K562 (cell line): Measurements from ENCODE around the gene CYSTM1. TPM values are rescaled to one million over a fixed set of nuclear protein-coding genes. Genes with fewer than 3 reads are reported as not detected.

ENCODE experiments used
- BMI1 ChIP-seq: fragments of 150-350 bp; IDR thresholded peaks from 2 replicates; pipeline ENCODE4 v1.6.1; 2014; ENCODE audit warnings: low read length
- HNRNPK ChIP-seq: fragments of 200-400 bp; formaldehyde crosslinking; IDR thresholded peaks from one replicate; pipeline ENCODE4 v1.6.1; 2018; ENCODE audit warnings: mild to moderate bottlenecking, low read depth, low read length; ENCODE audit not compliant: poor library complexity, severe bottlenecking
- MCM7 ChIP-seq, 2 experiments: fragments of 450-650 bp; IDR thresholded peaks; 2 replicates each; pipeline ENCODE4 v1.6.1; 2016 to 2018
- SIN3B ChIP-seq: fragments of 450-650 bp; IDR thresholded peaks from 2 replicates; pipeline ENCODE4 v1.6.1; 2017; ENCODE audit warnings: low read depth, mild to moderate bottlenecking, moderate library complexity
- SNIP1 ChIP-seq: fragments of 450-650 bp; IDR thresholded peaks from 2 replicates; pipeline ENCODE4 v1.7.1; 2017; ENCODE audit warnings: low read depth, mild to moderate bottlenecking
- TRIM28 ChIP-seq: fragments of 450-650 bp; IDR thresholded peaks from 2 replicates; pipeline ENCODE4 v1.6.1; 2017
- ZC3H11A ChIP-seq: IDR thresholded peaks from 2 replicates; pipeline ENCODE4 v1.6.1; 2012; ENCODE audit warnings: low read depth, low read length, improper control_type of control experiment
- ZFP1 ChIP-seq: fragments of 450-650 bp; formaldehyde crosslinking; IDR thresholded peaks from 2 replicates; pipeline ENCODE4 v1.4.0; 2020; ENCODE audit warnings: mild to moderate bottlenecking, mixed read lengths
- ZNF274 ChIP-seq: IDR thresholded peaks from 2 replicates; pipeline ENCODE4 v1.6.1; 2011; ENCODE audit warnings: low read depth, mild to moderate bottlenecking, low read length, moderate library complexity, borderline replicate concordance
- ZNF445 ChIP-seq: fragments of 250-450 bp; sonication (Bioruptor Pico); IDR thresholded peaks from 2 replicates; pipeline ENCODE4 v1.4.0; 2020; ENCODE audit warnings: low read depth, mild to moderate bottlenecking, moderate library complexity
- ZNF57 ChIP-seq: fragments of 450-650 bp; formaldehyde crosslinking; IDR thresholded peaks from 2 replicates; pipeline ENCODE4 v1.4.0; 2020; ENCODE audit warnings: mild to moderate bottlenecking, moderate library complexity
- polyA plus RNA-seq, 8 experiments: library from polyadenylated mRNA; depleted of rRNA in 4 of 8; stranded (reverse) in 5 of 8; unstranded in 3 of 8; fragments of >200 nt; fragmentation: Nextera tagmentation in 2 of 8; fragmentation: Illumina TruSeq in 1 of 8; extraction: Ambion mirVana in 2 of 8; extraction: Trizol in 1 of 8; gene quantifications; 2 replicates each; pipeline versions ENCODE4 v1.2.1 to v1.2.3, GENCODE V29; 2011 to 2014; ENCODE audit warnings: inconsistent platforms in 1 of 8, missing spikeins in 1 of 8
- total RNA-seq, 7 experiments: library from RNA; depleted of rRNA in 6 of 7; stranded (reverse); fragments of >200 nt in 6 of 7; fragmentation: Illumina TruSeq in 2 of 7; extraction: Trizol in 2 of 7; gene quantifications; 2 replicates each; pipeline versions ENCODE4 v1.2.1 to v1.2.3, GENCODE V29; 2011 to 2021; ENCODE audit warnings: low replicate concordance in 1 of 7
- TF ChIP-seq, protein P1 (sequence below), 3 experiments: IDR thresholded peaks in 2 of 3; conservative IDR thresholded peaks in 1 of 3; 2 replicates each; pipeline ENCODE4 v1.5.1; 2011 to 2012; ENCODE audit warnings: low read length in 3 of 3, mild to moderate bottlenecking in 3 of 3, control low read depth in 2 of 3, improper control_type of control experiment in 1 of 3, inconsistent platforms in 1 of 3, low read depth in 1 of 3, mixed read lengths in 1 of 3, moderate library complexity in 1 of 3; ENCODE audit not compliant: insufficient read depth in 2 of 3
- TF ChIP-seq, protein P2 (sequence below): fragments of 450-650 bp; formaldehyde crosslinking; IDR thresholded peaks from 2 replicates; pipeline ENCODE4 v1.4.0; 2022; ENCODE audit warnings: mild to moderate bottlenecking, moderate library complexity
- TF ChIP-seq, protein P3 (sequence below): fragments of 250-450 bp; sonication (Bioruptor Pico); IDR thresholded peaks from 2 replicates; pipeline ENCODE4 v1.4.0; 2020; ENCODE audit warnings: mild to moderate bottlenecking
- TF ChIP-seq, protein P4 (sequence below), 2 experiments: IDR thresholded peaks in 1 of 2; conservative IDR thresholded peaks in 1 of 2; 2 replicates each; pipeline ENCODE4 v1.6.1; 2016; ENCODE audit warnings: low read depth in 2 of 2, mild to moderate bottlenecking in 1 of 2, missing compliant biosample characterization in 1 of 2, missing genetic modification characterization in 1 of 2, moderate library complexity in 1 of 2
- TF ChIP-seq, protein P5 (sequence below): fragments of 450-650 bp; IDR thresholded peaks from 2 replicates; pipeline ENCODE4 v1.6.1; 2018; ENCODE audit not compliant: partially characterized antibody

CYSTM1 gene
- total and polyA plus RNA-seq, 9 of the 15 experiments (the other 6 are each of a cell fraction or from before 2014, with no cell fraction given), result 76.1 to 422 (median 108) TPM

DNA sequence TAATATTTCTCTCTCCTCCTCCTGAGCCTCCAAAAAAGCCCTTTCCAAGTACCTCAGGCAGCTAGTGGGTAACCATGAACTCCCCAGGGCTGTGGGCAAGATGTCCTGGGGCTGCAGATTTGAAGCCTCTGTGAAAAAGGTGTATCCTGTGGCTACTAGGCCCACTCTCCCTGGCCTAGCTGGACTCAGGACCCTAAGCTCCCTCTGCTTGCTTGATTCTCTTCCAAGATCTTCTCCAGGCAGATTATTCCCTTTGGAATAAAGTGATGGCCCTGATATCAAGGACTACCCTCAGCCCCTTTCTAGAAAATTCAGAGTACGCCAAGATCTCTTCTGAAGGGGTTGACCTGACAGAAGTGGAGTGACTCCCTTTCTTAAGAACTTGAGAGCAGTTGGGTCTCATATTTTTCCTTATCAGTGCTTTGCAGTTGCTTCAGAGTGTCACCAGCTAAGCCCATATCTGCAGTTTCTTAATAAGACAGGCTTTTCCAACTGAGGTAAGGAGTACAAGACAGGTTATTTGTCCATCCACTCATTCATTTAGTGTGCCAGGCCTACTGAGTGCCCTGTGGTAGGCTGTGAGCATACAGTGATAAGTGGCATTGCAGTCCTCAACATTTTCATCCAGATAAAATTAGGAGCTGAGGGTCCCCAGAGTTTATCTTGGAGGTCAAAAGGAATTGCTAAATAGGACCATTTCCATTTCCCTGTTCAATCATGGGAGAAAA is 42.5 kb downstream of the CYSTM1 start (continued):
- no peak for TF ChIP-seq SIN3B
- no peak for TF ChIP-seq SNIP1
- TF ChIP-seq, protein P1, sequence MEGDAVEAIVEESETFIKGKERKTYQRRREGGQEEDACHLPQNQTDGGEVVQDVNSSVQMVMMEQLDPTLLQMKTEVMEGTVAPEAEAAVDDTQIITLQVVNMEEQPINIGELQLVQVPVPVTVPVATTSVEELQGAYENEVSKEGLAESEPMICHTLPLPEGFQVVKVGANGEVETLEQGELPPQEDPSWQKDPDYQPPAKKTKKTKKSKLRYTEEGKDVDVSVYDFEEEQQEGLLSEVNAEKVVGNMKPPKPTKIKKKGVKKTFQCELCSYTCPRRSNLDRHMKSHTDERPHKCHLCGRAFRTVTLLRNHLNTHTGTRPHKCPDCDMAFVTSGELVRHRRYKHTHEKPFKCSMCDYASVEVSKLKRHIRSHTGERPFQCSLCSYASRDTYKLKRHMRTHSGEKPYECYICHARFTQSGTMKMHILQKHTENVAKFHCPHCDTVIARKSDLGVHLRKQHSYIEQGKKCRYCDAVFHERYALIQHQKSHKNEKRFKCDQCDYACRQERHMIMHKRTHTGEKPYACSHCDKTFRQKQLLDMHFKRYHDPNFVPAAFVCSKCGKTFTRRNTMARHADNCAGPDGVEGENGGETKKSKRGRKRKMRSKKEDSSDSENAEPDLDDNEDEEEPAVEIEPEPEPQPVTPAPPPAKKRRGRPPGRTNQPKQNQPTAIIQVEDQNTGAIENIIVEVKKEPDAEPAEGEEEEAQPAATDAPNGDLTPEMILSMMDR (IDR thresholded peaks at IDR 0.05 in 2 of 3, conservative IDR thresholded peaks at IDR 0.05 in 1 of 3; ENCODE audit: insufficient read depth in 2 of 3, low read depth in 1 of 3, low read length in 3 of 3), result no peak; a peak in 1 of 6 replicates
- no peak for TF ChIP-seq MCM7 (IDR thresholded peaks at IDR 0.05)
- no peak for TF ChIP-seq HNRNPK
- TF ChIP-seq TRIM28, result no peak
- no peak for TF ChIP-seq ZNF445
- no peak for TF ChIP-seq ZFP1
- no peak for TF ChIP-seq ZNF57
- TF ChIP-seq, protein P2, sequence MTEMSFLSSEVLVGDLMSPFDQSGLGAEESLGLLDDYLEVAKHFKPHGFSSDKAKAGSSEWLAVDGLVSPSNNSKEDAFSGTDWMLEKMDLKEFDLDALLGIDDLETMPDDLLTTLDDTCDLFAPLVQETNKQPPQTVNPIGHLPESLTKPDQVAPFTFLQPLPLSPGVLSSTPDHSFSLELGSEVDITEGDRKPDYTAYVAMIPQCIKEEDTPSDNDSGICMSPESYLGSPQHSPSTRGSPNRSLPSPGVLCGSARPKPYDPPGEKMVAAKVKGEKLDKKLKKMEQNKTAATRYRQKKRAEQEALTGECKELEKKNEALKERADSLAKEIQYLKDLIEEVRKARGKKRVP (CRISPR knock-in tag), result no peak
- TF ChIP-seq BMI1, result no peak
- TF ChIP-seq, protein P3, sequence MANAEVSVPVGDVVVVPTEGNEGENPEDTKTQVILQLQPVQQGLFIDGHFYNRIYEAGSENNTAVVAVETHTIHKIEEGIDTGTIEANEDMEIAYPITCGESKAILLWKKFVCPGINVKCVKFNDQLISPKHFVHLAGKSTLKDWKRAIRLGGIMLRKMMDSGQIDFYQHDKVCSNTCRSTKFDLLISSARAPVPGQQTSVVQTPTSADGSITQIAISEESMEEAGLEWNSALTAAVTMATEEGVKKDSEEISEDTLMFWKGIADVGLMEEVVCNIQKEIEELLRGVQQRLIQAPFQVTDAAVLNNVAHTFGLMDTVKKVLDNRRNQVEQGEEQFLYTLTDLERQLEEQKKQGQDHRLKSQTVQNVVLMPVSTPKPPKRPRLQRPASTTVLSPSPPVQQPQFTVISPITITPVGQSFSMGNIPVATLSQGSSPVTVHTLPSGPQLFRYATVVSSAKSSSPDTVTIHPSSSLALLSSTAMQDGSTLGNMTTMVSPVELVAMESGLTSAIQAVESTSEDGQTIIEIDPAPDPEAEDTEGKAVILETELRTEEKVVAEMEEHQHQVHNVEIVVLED (CRISPR knock-in tag), result no peak
- no peak for TF ChIP-seq ZC3H11A
- TF ChIP-seq, protein P4, sequence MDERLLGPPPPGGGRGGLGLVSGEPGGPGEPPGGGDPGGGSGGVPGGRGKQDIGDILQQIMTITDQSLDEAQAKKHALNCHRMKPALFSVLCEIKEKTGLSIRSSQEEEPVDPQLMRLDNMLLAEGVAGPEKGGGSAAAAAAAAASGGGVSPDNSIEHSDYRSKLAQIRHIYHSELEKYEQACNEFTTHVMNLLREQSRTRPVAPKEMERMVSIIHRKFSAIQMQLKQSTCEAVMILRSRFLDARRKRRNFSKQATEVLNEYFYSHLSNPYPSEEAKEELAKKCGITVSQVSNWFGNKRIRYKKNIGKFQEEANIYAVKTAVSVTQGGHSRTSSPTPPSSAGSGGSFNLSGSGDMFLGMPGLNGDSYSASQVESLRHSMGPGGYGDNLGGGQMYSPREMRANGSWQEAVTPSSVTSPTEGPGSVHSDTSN (CRISPR knock-in tag; IDR thresholded peaks at IDR 0.05; ENCODE audit: low read depth), result no peak
- TF ChIP-seq, protein P4 (tag; conservative IDR thresholded peaks at IDR 0.05; ENCODE audit: low read depth), result peak; percentile 88
- no peak for TF ChIP-seq ZNF274
- TF ChIP-seq, protein P5, sequence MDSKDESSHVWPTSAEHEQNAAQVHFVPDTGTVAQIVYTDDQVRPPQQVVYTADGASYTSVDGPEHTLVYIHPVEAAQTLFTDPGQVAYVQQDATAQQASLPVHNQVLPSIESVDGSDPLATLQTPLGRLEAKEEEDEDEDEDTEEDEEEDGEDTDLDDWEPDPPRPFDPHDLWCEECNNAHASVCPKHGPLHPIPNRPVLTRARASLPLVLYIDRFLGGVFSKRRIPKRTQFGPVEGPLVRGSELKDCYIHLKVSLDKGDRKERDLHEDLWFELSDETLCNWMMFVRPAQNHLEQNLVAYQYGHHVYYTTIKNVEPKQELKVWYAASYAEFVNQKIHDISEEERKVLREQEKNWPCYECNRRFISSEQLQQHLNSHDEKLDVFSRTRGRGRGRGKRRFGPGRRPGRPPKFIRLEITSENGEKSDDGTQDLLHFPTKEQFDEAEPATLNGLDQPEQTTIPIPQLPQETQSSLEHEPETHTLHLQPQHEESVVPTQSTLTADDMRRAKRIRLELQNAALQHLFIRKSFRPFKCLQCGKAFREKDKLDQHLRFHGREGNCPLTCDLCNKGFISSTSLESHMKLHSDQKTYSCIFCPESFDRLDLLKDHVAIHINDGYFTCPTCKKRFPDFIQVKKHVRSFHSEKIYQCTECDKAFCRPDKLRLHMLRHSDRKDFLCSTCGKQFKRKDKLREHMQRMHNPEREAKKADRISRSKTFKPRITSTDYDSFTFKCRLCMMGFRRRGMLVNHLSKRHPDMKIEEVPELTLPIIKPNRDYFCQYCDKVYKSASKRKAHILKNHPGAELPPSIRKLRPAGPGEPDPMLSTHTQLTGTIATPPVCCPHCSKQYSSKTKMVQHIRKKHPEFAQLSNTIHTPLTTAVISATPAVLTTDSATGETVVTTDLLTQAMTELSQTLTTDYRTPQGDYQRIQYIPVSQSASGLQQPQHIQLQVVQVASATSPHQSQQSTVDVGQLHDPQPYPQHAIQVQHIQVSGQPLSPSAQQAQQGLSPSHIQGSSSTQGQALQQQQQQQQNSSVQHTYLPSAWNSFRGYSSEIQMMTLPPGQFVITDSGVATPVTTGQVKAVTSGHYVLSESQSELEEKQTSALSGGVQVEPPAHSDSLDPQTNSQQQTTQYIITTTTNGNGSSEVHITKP, result peak; percentile 45
